Fibroblast of peridontal ligament (primary cell): Measurements from ENCODE around the gene ENPP3.
A peak's percentile ranks its signal among the peaks of the same experiment; 100 is the strongest.

Experiments
- DNase-seq: peaks from one replicate; pipeline ENCODE4 v3.0.0-alpha.2; 2010; ENCODE audit errors: extremely low read depth

Gene ENPP3

GRCh38 chr6:131765081-131765803 is 128.1 kb downstream of the ENPP3 start:
- peak; percentile 85 for DNase-seq

GRCh38 chr6:131765804-131766135 is 128.7 kb downstream of the ENPP3 start:
- no peak for DNase-seq

DNA sequence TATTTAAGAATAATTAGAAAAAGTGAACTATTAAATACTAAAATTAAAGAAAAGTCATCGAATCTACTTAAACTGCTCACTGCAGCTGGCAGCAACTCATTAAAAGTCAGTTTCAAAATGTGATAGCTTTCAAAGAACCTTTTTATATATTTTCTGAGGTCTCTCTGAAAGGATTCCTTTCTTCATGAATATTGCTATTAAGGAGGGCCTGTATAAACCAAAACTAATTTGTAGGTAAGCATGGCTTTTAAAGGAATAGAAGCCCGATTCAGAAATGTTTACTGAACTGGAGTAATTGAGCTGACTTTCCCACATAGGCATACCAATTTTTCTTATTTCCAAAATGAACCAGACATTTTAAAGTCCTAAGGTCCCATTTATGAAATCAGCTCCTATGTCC is 129.5 kb downstream of the ENPP3 start:
- DNase-seq = no peak

GRCh38 chr6:131768964-131769363 is 131.9 kb downstream of the ENPP3 start:
- DNase-seq = no peak

DNA sequence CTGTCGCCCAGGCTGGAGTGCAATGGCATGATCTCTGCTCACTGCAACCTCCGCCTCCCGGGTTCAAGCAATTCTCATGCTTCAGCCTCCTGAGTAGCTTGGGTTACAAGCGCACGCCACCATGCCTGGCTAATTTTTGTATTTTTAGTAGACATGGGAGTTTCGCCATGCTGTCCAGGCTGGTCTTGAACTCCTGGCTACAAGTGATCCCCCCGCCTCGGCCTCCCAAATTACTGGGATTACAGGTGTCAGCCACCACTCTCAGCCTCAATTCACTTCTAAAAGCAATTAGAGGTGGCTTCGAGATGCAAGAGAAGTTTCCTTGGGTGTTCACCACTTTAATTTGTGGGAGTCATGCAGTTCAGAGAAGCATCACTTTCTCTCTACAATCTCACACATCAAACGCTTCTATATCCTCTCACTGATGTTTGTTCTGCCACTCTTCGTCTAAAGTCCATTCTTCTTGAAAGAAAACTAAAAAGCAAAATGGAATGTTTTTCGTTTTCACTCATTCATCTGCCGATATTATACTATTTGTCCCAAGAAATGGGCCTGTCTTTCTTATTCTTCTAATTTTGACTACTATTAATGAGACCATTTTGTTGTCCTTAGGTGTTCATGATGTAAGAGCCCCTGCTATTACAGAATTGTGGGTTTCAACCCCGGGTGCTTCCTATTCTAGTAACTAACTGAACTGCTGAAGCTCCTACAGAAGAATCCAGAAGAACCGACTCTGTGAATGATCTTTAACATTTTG is 132.5 kb downstream of the ENPP3 start:
- DNase-seq = no peak

DNA sequence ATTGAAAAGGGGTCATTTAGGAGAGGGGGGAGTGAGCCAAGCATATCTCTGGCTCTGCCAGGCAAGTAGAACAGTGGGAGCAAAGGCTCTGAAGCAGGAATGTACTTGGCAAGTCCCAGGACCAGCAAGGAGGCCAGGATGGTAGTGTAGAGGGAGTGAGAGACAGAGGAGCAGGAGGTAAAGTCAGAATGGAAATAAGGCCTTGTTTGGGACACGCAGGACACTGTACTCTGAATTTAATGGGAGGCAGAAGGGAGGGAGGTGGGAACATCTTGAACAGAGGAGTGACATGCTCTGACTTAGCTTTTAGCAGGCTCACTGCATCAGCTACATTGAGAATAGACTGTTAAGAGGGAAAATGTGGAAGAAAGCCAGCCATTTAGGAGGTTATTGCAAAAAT is 133.7 kb downstream of the ENPP3 start:
- no peak for DNase-seq

GRCh38 chr6:131773284-131773950 is 136.3 kb downstream of the ENPP3 start:
- peak; percentile 36 for DNase-seq

DNA sequence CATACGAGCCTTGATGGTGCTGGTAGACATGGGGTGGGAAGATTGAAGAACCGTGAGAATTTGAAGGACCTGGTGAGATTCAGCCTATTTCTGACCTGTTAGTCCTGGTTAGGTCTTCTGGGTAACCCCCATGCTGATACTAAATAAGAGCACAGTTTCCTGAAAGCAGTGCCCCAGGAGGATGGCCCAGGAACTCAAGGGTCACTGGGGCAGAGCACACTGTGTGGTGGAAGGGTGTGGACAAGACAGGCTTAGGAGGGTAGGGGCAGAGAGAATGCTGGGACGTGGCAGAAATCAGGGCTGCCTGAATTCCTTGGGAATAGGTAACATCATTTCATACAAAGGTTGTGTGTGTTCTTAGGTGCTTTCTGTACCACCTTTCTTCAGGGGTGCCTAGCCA is 138.8 kb downstream of the ENPP3 start:
- no peak for DNase-seq

DNA sequence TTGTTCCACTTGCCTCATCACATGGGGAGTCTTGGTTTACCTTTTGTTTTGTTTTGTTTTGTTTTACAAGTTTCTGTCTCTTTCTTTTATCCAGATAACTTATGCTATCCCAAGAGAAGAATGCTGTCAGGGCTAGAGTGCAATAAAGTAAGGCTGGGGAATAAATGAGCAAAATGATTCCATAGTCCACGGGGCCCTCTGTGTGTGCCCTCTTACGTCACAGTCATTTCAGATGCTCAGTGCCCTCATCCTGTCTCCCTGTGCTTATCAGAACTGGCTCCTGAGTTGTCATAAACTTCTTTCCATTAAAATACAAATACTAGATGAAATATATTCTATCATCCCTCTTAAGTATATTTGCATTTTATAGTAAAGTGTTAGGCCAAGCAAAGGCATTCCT is 139.9 kb downstream of the ENPP3 start:
- DNase-seq = no peak

GRCh38 chr6:131778169-131778568 is 141.1 kb downstream of the ENPP3 start:
- DNase-seq = peak; percentile 64

- DNase-seq = no peak
These were observed 142.2 kb downstream of the ENPP3 start for GRCh38 chr6:131779304-131779703.

GRCh38 chr6:131780600-131780999 is 143.5 kb downstream of the ENPP3 start:
- DNase-seq = no peak

- no peak for DNase-seq
These were observed 144.6 kb downstream of the ENPP3 start for GRCh38 chr6:131781687-131782086.

DNA sequence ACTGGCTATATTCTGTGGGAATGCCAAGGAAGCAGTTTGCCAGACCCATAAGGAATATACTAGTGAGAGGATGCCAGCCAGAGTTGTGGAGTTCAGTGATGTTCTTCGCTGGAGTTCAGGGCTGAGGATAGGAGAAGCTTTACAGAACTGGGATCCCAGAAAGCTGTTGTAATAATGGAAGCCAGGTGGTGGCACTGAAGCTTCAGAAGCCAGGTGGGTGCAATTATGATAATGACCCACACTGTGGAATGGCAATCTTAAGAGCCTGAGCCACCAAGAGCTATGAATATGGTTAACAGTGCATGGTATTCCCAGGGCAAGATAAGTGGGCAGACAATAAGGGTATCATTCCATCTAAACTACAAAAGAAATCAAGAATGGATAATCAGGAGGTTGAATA is 145.7 kb downstream of the ENPP3 start:
- DNase-seq = no peak

GRCh38 chr6:131784561-131784960 is 147.5 kb downstream of the ENPP3 start:
- peak; percentile 80 for DNase-seq

DNA sequence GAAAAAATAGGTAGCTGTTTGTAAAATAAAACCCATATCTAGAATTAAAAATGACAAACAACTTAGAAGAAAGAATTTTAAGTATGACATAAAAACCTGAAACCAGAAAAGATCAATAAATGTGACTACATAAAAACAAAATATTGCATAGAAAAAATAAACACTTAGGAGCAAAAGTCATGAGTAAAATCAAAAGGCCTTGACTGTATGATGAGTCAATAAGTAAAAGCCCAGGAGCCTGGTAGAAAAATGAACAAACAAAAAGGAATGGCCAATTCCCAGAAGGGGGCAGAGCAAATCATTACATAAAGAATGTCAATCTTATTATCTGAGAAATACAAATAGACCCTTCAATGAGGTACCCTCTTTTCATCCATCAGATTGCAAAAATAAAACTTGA is 150.0 kb downstream of the ENPP3 start:
- DNase-seq = no peak

DNA sequence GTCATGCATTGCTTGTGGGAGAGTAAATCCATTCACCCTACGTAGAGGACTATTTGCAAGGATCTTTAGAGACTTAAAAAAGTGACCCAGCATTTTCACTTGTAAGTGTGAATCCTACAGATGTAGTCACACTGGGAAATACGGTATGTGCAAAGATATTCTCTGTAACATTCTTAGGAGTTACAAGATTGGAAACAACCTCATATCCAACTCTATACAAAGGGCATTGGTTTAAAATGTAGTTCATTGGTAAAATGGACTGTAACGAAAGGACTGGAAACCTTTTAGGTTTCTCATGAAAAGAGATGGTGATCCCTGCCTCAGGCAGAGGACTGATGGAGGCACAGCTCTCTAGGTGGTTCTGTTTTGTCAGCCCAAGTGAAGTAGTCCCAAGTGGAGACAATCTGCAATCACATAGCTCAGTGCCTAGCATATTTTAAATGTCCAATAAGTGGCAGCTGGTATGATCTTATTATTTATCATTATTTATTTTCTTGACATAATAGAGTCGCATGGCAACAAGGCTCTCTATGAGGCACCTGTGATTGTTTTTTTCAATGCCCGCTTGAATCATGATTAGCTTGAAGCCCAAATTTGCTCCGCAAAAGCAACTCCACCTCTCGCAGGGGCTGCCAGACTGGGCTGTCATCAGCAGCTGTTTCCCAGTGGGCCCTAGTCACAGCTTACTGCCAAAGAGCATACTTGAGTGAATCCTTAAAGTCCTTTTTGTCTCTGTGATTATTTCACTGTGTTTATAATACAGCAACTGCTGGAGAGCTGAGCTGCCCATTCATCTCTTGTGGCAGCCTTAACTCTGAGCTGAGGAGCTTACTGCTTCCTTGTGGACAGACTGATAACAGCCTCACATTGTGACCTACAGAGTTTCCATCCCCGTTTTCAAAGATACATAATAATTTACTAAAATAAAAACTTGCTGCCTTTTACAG is 150.9 kb downstream of the ENPP3 start:
- DNase-seq = peak; percentile 66

- DNase-seq = no peak
These were observed 152.1 kb downstream of the ENPP3 start for GRCh38 chr6:131789219-131789618.

DNA sequence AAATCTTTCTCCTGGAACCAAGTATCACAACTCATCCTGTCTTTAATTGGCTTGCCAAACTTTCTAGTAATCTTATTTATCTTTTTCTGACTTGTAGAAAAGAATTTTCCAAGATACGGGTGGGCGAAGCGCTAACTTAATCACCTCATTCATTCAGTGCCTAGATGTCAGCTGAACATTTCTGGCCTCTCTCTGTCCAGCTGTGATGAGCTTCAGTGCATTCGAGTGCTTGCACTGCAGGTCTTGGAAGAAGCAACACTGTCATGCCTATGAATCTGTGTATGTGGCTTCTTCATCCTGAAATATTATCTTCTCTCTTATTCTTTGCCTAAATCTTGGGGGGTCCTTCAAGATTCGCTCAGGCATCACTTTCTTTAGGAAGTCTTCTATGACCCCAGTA is 154.4 kb downstream of the ENPP3 start:
- no peak for DNase-seq

DNA sequence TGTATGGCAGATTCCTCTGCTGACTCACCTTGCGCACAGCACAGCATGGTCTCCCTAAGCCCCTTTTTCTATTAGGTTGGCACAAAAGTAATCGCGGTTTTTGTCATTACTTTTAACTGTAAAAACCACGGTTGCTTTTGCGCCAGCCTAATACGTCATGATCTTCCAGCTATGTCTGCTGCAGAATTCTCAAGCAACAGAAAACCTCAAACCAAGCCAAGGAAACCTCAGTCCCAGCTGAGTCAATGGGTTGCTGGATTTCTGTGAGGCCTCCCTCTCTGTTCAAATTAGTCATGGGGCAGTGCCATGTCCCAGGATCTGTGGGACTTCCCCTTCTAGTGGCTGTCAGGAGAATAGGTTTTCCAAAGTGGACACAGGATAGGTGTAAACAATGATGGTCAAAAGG is 155.0 kb downstream of the ENPP3 start:
- DNase-seq = peak; percentile 53

DNA sequence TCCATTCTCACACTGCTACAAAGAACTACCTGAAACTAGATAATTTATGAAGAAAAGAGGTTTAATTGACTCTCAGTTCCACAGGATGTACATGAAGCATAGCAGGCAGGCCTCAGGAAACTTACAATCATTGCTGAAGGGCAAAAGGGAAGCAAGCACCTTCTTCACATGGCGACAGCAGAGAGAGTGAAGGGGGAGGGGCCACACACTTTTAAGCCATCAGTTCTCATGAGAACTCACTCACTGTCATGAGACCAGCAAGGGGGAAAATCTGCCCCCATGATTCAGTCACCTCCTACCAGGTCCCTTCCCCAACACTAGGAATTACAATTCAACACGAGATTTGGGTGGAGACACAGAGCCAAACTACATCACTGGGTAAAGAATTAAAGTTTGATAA is 158.3 kb downstream of the ENPP3 start:
- no peak for DNase-seq
